ENCODE results near the gene PRDX6. TPM values are rescaled to one million over a fixed set of nuclear protein-coding genes. Genes with fewer than 3 reads are reported as not detected.

The PRDX6 gene
- total and polyA plus RNA-seq, 2 donors (not counting 1 experiment from before 2014, with no cell fraction given) = 51.6 to 85.2 TPM

GRCh38 chr1:173529106-173529505 lies 52.0 kb downstream of the PRDX6 start:
- DNase-seq = no peak
- Histone ChIP-seq H3K27me3 (replicated peaks in 1 of 4; ENCODE audit: control extremely low read depth in 1 of 4, control insufficient read depth in 3 of 4, insufficient read depth in 4 of 4, low read length in 3 of 4) (no peaks in the 10 kb centered on the region), H3K9me3 (ENCODE audit: control extremely low read depth in 1 of 3, control insufficient read depth in 2 of 3, insufficient read depth in 1 of 3, low read length in 2 of 3) (peaks cover 0 to 1% (median 0%) of the 10 kb centered on the region in 3 donors), H3K4me1 (ENCODE audit: control insufficient read depth in 2 of 2, insufficient read depth in 2 of 2, low read length in 2 of 2) (no peaks in the 10 kb centered on the region), H4K20me1 (ENCODE audit: control insufficient read depth, insufficient read depth, low read length, poor library complexity, severe bottlenecking) (no peaks in the 10 kb centered on the region), H3K4me2 (replicated peaks; ENCODE audit: low read depth, low read length, poor library complexity, severe bottlenecking) (no peak overlapping the region), H3K9ac (ENCODE audit: low read length) (no peak overlapping the region), H3K27ac (ENCODE audit: low read length in 2 of 2) (no peak overlapping the region), H2AFZ (ENCODE audit: insufficient read depth, low read depth, low read length, poor library complexity, severe bottlenecking) (no peak overlapping the region), H3K36me3 (replicated peaks in 1 of 2; ENCODE audit: control extremely low read depth in 1 of 2, control insufficient read depth in 1 of 2, extremely low read depth in 1 of 2, insufficient read depth in 2 of 2, low read length in 1 of 2) (no peaks in the 10 kb centered on the region), H3K4me3 (ENCODE audit: control extremely low read depth in 1 of 5, extremely low read depth in 1 of 5, insufficient read depth in 1 of 5, low read depth in 2 of 5, low read length in 4 of 5) (no peak overlapping the region), H3K79me2 (ENCODE audit: control insufficient read depth, insufficient read depth, low read length) (no peaks in the 10 kb centered on the region)
- CTCF ChIA-PET = no interaction called here
- Mint-ChIP-seq H3K4me3 (no peak overlapping the region), H3K9me3 (ENCODE audit: insufficient read depth) (no peaks in the 10 kb centered on the region), H3K27me3 (no peaks in the 10 kb centered on the region), H3K27ac (no peak overlapping the region), H3K4me1 (no peaks in the 10 kb centered on the region)
- TF ChIP-seq CTCF (IDR thresholded peaks at IDR 0.05) (no peak), EZH2 (IDR thresholded peaks at IDR 0.05; ENCODE audit: borderline replicate concordance, insufficient read depth, low read depth, low read length, poor library complexity, severe bottlenecking) (no peak)
- intact Hi-C loops (cut with micrococcal nuclease) = no loop called here
- POLR2A ChIA-PET = no interaction called here
- WGBS (ENCODE audit: insufficient coverage) = no CpG with 5 or more reads among the region's 4 CpGs
- ATAC-seq (ENCODE audit: low read depth) = no peak

- Histone ChIP-seq H3K4me3 (ENCODE audit: control extremely low read depth in 1 of 5, extremely low read depth in 1 of 5, insufficient read depth in 1 of 5, low read depth in 2 of 5, low read length in 4 of 5) (no peak overlapping the region), H3K9me3 (ENCODE audit: control extremely low read depth in 1 of 3, control insufficient read depth in 2 of 3, insufficient read depth in 1 of 3, low read length in 2 of 3) (peaks cover 0 to 1% (median 0%) of the 10 kb centered on the region in 3 donors), H3K79me2 (ENCODE audit: control insufficient read depth, insufficient read depth, low read length) (no peaks in the 10 kb centered on the region), H4K20me1 (ENCODE audit: control insufficient read depth, insufficient read depth, low read length, poor library complexity, severe bottlenecking) (no peaks in the 10 kb centered on the region), H3K4me2 (replicated peaks; ENCODE audit: low read depth, low read length, poor library complexity, severe bottlenecking) (no peak overlapping the region), H3K27me3 (replicated peaks in 1 of 4; ENCODE audit: control extremely low read depth in 1 of 4, control insufficient read depth in 3 of 4, insufficient read depth in 4 of 4, low read length in 3 of 4) (no peaks in the 10 kb centered on the region), H3K4me1 (ENCODE audit: control insufficient read depth in 2 of 2, insufficient read depth in 2 of 2, low read length in 2 of 2) (no peaks in the 10 kb centered on the region), H3K27ac (ENCODE audit: low read length in 2 of 2) (no peak overlapping the region), H3K36me3 (replicated peaks in 1 of 2; ENCODE audit: control extremely low read depth in 1 of 2, control insufficient read depth in 1 of 2, extremely low read depth in 1 of 2, insufficient read depth in 2 of 2, low read length in 1 of 2) (no peaks in the 10 kb centered on the region), H3K9ac (ENCODE audit: low read length) (no peak overlapping the region), H2AFZ (ENCODE audit: insufficient read depth, low read depth, low read length, poor library complexity, severe bottlenecking) (no peak overlapping the region)
- ChIA-PET CTCF (interaction anchor here (0.8 kb wide), 1 partner anchor 811 kb away, joined by 4 read pairs; no protein-coding TSS in a partner anchor), POLR2A (no interaction called here)
- no peak for TF ChIP-seq CTCF (IDR thresholded peaks at IDR 0.05)
- no peak for TF ChIP-seq EZH2 (IDR thresholded peaks at IDR 0.05; ENCODE audit: borderline replicate concordance, insufficient read depth, low read depth, low read length, poor library complexity, severe bottlenecking)
- WGBS (ENCODE audit: insufficient coverage) = 87% methylated on average over 3 of the region's 4 CpGs
- no peak for DNase-seq
- H3K9me3 Mint-ChIP-seq (ENCODE audit: insufficient read depth) = no peaks in the 10 kb centered on the region
- ATAC-seq (ENCODE audit: low read depth) = no peak
- H3K4me3 Mint-ChIP-seq = no peak overlapping the region
- H3K27me3 Mint-ChIP-seq = no peaks in the 10 kb centered on the region
- H3K4me1 Mint-ChIP-seq = no peaks in the 10 kb centered on the region
- H3K27ac Mint-ChIP-seq = no peak overlapping the region
- intact Hi-C loops (cut with micrococcal nuclease) = no loop called here
Measured at GRCh38 chr1:173530795-173531693, 53.9 kb downstream of the PRDX6 start.
